GM12872 (cell line): ENCODE data around the gene RMI2.

Source experiments
- CTCF ChIP-seq: IDR thresholded peaks from 3 replicates; pipeline ENCODE4 v1.5.1; 2011; ENCODE audit warnings: low read depth, mild to moderate bottlenecking, low read length, moderate library complexity; ENCODE audit not compliant: insufficient read depth

Gene RMI2

GRCh38 chr16:11345040-11345862 is at the start of gene RMI2:
TSS of gene RMI2 (plus strand) at chr16:11345459. CDS start at chr16:11345472, 13 bp downstream.
- no peak for TF ChIP-seq CTCF

- TF ChIP-seq CTCF = no peak
These were observed 49.6 kb upstream of the RMI2 start for GRCh38 chr16:11295672-11296071.

- no peak for TF ChIP-seq CTCF
These were observed 48.9 kb upstream of the RMI2 start for GRCh38 chr16:11296351-11296705.

DNA sequence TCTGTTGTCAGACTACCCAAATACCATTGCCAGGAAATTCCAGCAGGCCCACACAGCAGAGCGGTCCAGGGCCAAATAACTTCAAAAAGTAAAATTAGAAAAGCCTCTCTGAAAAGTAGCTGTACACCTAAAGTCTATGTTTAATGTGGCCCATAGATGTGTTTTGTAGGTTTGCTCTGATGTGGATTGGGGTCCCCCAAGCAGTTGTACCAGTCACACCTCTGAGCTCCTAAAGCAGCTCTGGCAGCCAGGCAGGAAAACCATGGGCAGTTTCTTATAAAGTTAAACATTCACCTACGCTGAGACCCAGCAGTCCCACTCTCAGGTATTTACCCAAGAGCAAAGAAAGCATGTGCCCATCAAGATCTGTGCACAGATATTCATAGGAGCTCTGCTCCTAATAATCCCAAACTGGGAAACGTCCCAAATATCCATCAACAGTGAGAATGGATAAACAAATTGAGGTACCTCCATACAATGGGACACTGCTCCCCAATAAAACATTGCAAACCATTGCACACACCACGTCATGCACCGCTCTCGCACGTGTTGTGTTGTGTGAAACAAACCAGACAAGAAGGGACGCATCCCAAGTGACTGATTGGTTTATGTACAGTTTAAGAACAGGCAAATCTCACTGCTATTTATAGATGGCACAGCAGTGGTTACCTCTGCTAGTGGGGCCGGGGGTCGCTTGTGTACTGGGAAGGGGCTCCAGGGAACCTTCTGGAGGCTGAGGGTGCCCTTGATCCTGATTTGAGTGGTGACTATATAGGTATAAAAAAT is 48.4 kb upstream of the RMI2 start:
- no peak for TF ChIP-seq CTCF

GRCh38 chr16:11297492-11298142 is 47.6 kb upstream of the RMI2 start:
- peak; percentile 33; the same call in 1 of the 3 replicates for TF ChIP-seq CTCF

DNA sequence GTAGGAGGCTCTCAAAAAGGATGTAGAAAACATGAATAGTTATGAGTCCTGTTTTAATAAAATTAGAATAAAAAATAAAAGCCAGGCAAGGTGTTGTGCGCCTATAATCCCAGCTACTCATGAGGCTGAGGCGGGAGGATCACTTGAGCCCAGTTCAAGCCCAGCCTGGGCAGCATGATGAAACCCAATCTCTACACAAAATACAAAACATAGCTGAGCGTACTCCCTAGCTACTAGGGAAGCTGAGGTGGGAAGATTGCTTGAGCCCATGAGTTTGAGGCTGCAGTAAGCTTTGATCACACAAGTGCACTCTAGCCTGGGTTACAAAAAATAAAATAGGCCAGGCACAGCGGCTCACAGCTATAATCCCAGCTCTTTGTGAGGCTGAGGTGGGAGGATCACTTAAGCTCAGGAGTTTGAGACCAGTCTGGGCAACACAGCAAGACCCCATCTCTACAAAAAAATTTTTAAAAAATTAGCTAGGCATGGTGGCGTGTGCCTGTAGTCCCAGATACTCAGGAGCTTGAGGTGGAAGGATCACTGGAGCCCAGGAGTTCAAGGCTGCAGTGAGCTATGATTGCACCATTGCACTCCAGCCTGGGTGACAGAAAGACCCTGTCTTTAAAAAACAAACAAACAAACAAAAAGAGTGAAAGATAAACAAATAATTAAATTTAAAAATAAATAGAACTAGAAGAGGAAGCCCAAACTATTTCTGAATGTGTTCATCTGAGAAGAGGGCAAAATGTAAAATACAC is 46.9 kb upstream of the RMI2 start:
- TF ChIP-seq CTCF = no peak
